ENCODE data around the gene JADE1.

Gene JADE1

DNA sequence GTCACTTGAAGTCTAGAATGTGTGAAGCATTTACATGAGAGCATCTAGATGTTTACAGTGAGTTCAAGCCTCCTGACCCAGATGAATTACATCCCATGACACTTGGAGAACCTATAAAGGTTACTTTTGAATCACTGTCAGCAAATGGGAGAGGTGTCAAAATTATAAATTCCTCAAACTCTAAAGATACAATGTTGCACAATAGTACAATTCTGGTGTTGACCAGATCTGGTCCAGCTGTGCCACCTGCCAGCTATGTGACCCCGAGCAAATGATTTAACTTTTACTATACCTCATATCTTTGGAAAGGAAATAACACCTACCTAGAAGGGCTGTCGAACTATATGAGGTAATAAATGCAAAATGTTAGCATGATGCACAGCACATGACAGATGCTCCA is 69.8 kb downstream of the JADE1 start:
- no peak for DNase-seq

DNA sequence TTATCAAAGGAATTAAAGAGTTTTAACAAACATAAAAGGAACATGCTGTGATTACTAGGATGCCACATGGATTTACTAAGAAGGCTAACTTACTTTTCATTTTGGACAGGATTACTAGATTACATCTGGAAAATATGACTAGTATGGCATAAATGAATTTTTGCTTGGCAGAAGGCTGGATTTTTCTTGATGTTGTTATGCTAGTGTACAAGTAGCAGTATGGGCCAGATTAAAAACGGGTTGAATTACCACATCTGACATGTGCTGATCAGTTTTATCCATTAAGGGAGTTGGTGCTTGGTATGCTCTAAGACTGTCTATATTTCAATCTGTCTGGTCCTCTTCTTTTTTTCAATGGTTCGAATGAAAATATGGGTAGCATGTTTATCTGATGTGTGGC is 70.5 kb downstream of the JADE1 start:
- DNase-seq = no peak

DNA sequence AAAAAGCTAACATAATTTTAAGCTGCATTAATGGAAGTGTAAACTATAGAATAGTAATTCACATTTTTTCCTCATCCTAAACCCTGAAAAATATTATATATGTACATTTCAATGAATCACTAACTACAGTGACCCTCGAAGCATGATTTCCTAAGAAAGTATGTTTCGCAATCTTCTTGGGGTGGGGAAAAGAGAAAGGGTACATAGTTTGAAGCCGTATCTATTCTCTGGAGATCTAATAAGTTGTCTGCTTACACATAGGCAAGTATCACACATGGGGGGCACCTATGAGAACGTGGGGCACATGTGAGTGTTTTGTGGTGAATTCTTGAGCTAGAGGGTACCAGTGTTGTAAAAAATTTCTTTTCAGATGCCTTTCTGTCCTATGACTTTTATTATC is 71.2 kb downstream of the JADE1 start:
- no peak for DNase-seq

DNA sequence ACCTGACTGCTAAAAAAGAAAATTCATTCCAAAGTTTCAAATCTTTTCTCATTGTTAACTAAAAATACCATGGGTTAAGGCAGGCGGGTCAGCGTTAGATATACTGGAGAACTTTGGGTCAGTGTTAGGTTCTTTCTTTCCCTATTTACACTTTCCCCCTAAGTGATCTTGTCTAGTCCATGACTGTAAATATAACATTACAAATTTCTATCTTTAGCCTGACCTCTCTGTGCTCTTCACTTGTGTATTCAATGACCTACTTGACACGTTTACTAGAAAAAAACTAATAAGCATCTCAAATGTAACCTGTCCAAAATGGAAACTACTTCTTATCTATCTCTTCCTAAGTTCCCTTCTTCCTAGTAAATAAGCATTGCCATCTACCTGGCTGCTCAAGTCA is 95.3 kb downstream of the JADE1 start:
- no peak for DNase-seq

DNA sequence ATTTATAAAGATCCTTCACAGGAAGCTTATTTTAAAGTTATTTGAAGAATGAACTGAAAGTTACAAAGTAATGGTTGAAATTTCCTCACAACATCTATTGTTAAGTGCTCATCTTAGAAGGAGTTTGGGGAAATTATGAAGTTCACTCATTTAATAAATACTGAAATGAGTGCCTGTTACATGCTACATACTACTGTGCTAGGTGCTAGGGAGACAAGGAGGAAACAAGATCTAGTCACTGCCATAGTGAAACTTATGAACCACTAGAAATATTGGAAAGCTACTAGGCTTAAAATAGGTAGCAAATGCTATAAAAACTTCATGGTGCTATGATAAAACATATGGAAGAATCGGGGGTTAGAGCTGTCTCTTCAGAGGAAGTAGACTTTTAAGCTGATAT is 97.1 kb downstream of the JADE1 start:
- DNase-seq = no peak

DNA sequence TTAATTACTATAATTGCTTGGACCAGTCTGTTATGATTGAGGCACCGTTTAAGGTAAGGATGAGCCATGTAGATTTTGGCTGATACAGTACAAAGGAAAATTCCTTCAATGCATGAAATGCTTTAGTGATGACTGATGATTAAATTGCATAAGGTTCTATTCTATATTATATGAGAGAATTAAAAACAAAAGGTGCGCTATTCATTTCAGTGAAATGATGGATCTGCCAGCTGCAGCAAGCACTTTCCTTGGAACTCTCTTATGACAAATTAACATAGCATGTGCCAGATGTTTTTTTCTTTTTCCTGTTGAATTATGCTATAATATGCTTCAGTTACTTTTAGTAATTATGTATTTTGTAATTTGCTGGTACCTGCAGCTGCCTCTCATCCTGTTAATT is 98.5 kb downstream of the JADE1 start:
- no peak for DNase-seq

DNA sequence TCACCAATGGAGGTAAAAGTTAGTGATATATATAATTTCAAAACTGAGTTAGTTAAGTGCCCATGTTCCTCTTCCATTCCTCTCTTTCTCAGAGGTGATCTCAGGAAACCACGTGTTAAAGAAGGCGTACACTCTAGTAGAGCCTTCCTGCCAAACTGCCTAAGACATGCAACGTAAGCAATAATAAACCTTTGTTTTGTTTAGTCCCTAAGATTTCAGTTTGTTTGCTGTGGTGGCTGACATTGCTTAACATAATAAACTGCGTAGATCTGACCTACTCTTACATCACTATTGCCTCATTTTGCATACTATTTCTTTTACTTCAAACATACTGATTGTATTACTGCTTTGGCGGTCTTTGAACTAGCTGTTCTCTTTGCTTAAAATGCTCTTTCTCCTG is 99.2 kb downstream of the JADE1 start:
- DNase-seq = no peak

DNA sequence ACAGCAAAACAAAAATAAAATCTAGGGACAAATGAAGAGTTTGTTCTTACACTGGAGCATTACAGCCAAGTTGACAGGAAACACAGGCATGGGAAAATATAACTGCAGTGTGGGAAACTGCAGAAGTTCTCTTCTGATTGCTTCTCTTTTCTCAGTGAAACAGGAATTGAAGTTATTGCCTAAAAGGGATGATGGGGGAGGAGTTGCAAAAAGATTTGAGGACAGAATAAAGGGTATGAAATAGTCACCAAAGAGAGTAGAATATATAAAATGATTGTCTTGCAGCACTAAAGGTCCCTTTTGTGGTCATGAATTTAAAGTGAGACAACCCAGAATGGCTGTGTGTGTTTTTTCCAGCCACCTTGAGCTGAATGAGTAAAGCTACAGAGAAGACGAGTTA is 103.7 kb downstream of the JADE1 start:
- DNase-seq = no peak

DNA sequence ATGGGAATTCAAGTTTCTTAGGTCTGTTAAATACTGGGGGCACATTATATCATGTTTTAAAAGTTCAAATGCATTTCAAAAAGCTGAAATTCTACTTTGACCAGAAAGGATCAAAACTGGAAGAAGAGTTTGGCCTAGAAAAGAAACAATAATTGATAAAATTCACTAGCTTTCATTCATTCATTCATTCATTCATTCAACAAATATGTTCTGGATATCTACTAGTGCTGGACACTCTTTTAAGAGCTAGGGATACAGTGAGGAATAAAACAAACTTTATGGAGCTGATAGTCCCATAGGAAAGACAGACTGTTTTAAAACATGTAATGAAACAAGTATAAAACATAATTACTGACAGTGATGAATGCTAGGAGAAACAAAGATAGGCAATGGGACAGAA is 106.0 kb downstream of the JADE1 start:
- DNase-seq = no peak

DNA sequence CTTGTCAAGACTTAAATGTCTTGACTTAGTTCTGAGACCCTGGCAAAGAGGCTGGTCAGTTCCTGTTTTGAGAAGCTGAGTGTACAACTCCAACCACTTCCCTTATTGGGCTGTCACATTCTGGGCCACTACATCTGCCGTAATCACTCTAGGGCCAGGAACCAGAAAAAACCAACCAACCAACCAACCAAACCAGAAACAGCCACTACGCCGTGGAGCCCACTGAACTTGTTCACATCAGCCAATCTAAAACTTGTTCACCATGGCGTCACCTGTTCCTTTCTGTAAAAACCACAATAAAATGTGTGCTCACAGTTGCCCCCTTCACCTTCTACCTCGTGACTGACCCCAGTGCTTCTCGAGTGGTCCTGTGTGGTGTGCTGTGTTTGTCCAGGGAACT is 107.3 kb downstream of the JADE1 start:
- DNase-seq = no peak

DNA sequence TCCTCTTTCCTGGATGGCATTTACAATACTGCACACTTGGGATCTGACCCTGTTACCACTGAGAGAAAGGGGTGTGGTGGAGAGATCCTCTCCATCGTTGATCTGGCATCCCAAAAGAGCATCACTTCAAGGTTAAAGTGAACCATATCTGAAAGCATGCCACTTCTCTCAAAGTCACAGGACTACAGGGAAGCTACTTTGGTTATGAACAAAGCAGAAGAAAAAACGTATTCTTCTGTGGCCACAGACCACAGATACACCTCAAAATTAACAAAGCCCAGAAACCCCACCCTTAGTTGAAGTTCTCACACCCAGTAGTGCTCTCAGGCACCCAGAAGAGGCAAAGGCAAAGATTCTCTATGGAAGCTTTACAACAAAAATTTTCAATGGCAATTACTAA is 108.3 kb downstream of the JADE1 start:
- DNase-seq = no peak

DNA sequence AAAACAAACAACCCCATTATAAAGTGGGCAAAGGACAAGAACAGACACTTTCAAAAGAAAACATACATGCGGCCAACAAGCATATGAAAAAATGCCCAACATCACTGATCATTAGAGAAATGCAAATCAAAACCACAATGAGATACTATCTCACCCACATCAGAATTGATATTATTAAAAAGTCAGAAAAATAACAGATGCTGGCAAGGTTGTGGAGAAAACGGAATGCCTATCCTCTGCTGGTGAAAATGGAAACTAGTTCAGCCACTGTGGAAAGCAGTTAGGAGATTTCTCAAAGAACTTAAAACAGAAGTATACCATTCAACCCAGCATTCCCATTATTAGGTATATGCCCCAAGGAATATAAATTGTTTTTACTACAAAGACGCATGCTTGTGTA is 112.5 kb downstream of the JADE1 start:
- DNase-seq = no peak
